Measurements from ENCODE around the gene DCAF12.
"Not testable (repeated sequence)": the region's sequence is repeated elsewhere in the genome, so short reads cannot be mapped to it uniquely, and the experiment has no call there.

DNA sequence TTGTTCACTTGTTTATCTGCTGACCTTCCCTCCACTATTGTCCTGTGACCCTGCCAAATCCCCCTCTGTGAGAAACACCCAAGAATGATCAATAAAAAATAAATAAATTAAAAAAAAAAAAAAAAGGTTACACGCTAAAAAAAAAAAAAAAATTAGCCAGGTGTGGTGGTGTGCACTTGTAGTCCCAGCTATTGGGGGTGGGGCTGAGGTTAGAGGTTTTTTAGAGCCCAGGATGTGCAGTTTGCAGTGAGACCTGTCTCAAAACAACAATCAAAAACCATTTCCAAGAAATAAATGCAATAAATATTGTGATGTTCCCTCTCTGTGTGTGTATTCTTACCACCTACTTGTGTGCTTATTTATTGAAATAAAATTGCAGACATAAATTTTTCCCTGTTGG is 12.1 kb upstream of the DCAF12 start:
- TF ChIP-seq, protein P1, sequence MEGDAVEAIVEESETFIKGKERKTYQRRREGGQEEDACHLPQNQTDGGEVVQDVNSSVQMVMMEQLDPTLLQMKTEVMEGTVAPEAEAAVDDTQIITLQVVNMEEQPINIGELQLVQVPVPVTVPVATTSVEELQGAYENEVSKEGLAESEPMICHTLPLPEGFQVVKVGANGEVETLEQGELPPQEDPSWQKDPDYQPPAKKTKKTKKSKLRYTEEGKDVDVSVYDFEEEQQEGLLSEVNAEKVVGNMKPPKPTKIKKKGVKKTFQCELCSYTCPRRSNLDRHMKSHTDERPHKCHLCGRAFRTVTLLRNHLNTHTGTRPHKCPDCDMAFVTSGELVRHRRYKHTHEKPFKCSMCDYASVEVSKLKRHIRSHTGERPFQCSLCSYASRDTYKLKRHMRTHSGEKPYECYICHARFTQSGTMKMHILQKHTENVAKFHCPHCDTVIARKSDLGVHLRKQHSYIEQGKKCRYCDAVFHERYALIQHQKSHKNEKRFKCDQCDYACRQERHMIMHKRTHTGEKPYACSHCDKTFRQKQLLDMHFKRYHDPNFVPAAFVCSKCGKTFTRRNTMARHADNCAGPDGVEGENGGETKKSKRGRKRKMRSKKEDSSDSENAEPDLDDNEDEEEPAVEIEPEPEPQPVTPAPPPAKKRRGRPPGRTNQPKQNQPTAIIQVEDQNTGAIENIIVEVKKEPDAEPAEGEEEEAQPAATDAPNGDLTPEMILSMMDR (IDR thresholded peaks at IDR 0.05 in 2 of 3, conservative IDR thresholded peaks at IDR 0.05 in 1 of 3; ENCODE audit: borderline replicate concordance in 1 of 3, insufficient read depth in 1 of 3, low read depth in 2 of 3, low read length in 2 of 3): not testable (repeated sequence)
- not testable (repeated sequence) for TF ChIP-seq POLR2A (IDR thresholded peaks at IDR 0.05; ENCODE audit: borderline replicate concordance, extremely low read depth, insufficient read depth, insufficient read length); JUND (IDR thresholded peaks at IDR 0.05); POLR2AphosphoS5 (IDR thresholded peaks at IDR 0.05; ENCODE audit: low read depth, low read length); SP1 (IDR thresholded peaks at IDR 0.05; ENCODE audit: low read depth); SRF (IDR thresholded peaks at IDR 0.05; ENCODE audit: low read depth); YY1 (IDR thresholded peaks at IDR 0.05; ENCODE audit: extremely low read depth, insufficient replicate concordance, low read depth, low read length); FOSL1 (IDR thresholded peaks at IDR 0.05; ENCODE audit: low read depth)
- TF ChIP-seq, protein P2, sequence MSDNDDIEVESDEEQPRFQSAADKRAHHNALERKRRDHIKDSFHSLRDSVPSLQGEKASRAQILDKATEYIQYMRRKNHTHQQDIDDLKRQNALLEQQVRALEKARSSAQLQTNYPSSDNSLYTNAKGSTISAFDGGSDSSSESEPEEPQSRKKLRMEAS (IDR thresholded peaks at IDR 0.05): not testable (repeated sequence)
- TF ChIP-seq, protein P3, sequence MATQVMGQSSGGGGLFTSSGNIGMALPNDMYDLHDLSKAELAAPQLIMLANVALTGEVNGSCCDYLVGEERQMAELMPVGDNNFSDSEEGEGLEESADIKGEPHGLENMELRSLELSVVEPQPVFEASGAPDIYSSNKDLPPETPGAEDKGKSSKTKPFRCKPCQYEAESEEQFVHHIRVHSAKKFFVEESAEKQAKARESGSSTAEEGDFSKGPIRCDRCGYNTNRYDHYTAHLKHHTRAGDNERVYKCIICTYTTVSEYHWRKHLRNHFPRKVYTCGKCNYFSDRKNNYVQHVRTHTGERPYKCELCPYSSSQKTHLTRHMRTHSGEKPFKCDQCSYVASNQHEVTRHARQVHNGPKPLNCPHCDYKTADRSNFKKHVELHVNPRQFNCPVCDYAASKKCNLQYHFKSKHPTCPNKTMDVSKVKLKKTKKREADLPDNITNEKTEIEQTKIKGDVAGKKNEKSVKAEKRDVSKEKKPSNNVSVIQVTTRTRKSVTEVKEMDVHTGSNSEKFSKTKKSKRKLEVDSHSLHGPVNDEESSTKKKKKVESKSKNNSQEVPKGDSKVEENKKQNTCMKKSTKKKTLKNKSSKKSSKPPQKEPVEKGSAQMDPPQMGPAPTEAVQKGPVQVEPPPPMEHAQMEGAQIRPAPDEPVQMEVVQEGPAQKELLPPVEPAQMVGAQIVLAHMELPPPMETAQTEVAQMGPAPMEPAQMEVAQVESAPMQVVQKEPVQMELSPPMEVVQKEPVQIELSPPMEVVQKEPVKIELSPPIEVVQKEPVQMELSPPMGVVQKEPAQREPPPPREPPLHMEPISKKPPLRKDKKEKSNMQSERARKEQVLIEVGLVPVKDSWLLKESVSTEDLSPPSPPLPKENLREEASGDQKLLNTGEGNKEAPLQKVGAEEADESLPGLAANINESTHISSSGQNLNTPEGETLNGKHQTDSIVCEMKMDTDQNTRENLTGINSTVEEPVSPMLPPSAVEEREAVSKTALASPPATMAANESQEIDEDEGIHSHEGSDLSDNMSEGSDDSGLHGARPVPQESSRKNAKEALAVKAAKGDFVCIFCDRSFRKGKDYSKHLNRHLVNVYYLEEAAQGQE (IDR thresholded peaks at IDR 0.05; ENCODE audit: low read depth): not testable (repeated sequence)
